Mesothelial cell of epicardium (in vitro differentiated cells): ENCODE data around the gene COL5A3. TPM values are rescaled to one million over a fixed set of nuclear protein-coding genes. Genes with fewer than 3 reads are reported as not detected.

Source experiments
- DNase-seq, 2 experiments: peaks; one replicate each; pipeline ENCODE4 v3.0.0; 2021; ENCODE audit warnings: low spot score in 2 of 2; ENCODE audit not compliant: unreplicated experiment in 2 of 2
- H3K27ac Mint-ChIP-seq: 2 replicates; pipeline ENCODE4 v1.8.0; 2021; ENCODE audit warnings: mixed read lengths
- H3K27me3 Mint-ChIP-seq: 2 replicates; pipeline ENCODE4 v1.8.0; 2021; ENCODE audit warnings: low read depth, mixed read lengths
- H3K36me3 Mint-ChIP-seq: 2 replicates; pipeline ENCODE4 v1.8.0; 2021; ENCODE audit warnings: mixed read lengths
- H3K4me1 Mint-ChIP-seq: 2 replicates; pipeline ENCODE4 v1.8.0; 2021; ENCODE audit warnings: mixed read lengths
- H3K4me3 Mint-ChIP-seq: 2 replicates; pipeline ENCODE4 v1.8.0; 2021; ENCODE audit warnings: mild to moderate bottlenecking, moderate library complexity, mixed read lengths
- H3K9me3 Mint-ChIP-seq: 2 replicates; pipeline ENCODE4 v1.8.0; 2021; ENCODE audit warnings: mixed read lengths
- total RNA-seq: library from RNA; stranded (reverse); gene quantifications from 3 replicates; pipeline ENCODE4 v1.2.1, GENCODE V29; 2021
- TF ChIP-seq, protein P1 (sequence below): fragments of 200-600 bp; sonication (generic); IDR thresholded peaks from one replicate; pipeline ENCODE4 v1.5.0; 2021; ENCODE audit warnings: antibody characterized with exemption; ENCODE audit not compliant: unreplicated experiment

Gene COL5A3
- total RNA-seq, 1 donor from 2014 or later: 4.0 TPM

DNA sequence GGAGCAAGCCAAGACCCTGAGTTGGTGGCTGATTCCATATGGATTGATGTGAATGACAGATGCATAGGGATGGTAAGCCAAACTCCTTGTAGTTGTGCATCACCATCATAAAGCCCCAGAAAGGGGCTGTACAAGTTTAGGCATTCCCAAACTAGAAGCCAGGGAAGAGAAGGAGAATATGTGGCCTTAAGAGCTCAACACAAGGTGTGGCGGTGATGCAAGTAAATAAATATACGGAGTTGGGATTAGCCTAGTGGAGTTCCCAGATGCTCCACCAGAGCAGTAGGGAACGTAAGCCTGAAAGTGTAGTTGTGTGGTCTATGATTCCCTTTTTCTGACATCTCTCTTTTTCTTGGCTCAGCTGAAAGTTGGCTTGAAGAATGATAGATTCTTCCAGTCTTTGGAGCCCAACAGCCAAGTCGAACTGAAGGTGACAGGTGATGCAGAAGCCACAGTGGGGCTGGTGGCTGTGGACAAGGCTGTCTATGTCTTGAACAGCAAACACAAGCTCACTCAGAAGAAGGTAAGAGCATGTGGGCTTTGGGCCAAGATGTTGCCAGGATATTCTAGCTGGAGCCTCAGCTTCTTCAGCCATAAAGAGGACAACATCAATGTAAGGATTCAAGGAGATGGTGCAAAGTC, 33.1 kb upstream of the COL5A3 start:
- peaks cover 66% of the 10 kb centered on the region for H3K27me3 Mint-ChIP-seq
- no peak overlapping the region for H3K27ac Mint-ChIP-seq
- TF ChIP-seq, protein P1, sequence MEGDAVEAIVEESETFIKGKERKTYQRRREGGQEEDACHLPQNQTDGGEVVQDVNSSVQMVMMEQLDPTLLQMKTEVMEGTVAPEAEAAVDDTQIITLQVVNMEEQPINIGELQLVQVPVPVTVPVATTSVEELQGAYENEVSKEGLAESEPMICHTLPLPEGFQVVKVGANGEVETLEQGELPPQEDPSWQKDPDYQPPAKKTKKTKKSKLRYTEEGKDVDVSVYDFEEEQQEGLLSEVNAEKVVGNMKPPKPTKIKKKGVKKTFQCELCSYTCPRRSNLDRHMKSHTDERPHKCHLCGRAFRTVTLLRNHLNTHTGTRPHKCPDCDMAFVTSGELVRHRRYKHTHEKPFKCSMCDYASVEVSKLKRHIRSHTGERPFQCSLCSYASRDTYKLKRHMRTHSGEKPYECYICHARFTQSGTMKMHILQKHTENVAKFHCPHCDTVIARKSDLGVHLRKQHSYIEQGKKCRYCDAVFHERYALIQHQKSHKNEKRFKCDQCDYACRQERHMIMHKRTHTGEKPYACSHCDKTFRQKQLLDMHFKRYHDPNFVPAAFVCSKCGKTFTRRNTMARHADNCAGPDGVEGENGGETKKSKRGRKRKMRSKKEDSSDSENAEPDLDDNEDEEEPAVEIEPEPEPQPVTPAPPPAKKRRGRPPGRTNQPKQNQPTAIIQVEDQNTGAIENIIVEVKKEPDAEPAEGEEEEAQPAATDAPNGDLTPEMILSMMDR: no peak
- H3K4me3 Mint-ChIP-seq: no peak overlapping the region
- no peaks in the 10 kb centered on the region for H3K9me3 Mint-ChIP-seq
- no peaks in the 10 kb centered on the region for H3K36me3 Mint-ChIP-seq
- DNase-seq: no peak
- no peaks in the 10 kb centered on the region for H3K4me1 Mint-ChIP-seq

DNA sequence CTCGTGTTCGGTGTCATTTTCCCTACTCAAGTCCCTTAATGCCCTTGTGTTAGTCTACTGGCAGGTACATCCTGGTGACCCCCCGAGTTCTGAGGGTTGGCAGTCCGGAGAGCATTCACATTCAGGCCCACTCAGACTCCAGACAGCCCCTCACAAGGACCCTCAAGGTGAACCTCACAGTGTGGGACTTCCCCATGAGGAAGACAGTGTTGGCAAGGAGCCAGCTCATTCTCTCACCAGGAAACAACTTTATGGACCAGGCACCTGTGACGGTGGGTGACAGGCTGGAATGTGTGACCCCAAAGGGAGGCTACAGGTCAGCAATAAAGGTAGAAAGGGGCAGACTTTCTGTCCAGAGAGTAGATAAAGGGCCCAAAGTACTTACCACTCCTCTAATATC, 27.5 kb upstream of the COL5A3 start:
- Mint-ChIP-seq H3K4me1 (no peaks in the 10 kb centered on the region), H3K9me3 (no peaks in the 10 kb centered on the region), H3K36me3 (no peaks in the 10 kb centered on the region), H3K27me3 (peaks cover 73% of the 10 kb centered on the region), H3K27ac (no peak overlapping the region), H3K4me3 (no peak overlapping the region)
- no peak for DNase-seq
- TF ChIP-seq, protein P1: no peak

DNA sequence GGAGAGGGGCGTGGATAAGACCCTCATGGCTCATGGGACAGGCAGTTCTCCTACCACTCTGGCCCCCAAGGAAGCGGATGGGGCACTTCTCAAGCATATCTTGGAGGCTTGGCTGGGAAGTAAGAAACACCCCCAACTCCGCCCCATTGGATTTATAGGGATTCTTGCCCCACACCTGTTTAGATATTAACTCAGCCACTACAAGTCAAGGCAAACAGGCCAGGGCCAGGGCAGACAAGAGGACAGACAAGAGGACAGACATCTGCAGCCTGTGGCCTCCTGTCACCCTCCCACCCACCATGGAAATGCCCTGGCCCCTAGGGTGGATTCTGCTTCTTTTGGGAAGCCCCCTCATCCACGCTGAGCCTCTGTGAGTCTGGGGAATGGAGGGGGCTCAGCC, 27.1 kb upstream of the COL5A3 start:
- Mint-ChIP-seq H3K27me3 (peaks cover 73% of the 10 kb centered on the region), H3K9me3 (no peaks in the 10 kb centered on the region), H3K27ac (no peak overlapping the region), H3K36me3 (no peaks in the 10 kb centered on the region), H3K4me1 (no peaks in the 10 kb centered on the region), H3K4me3 (no peak overlapping the region)
- TF ChIP-seq, protein P1: no peak
- no peak for DNase-seq

DNA sequence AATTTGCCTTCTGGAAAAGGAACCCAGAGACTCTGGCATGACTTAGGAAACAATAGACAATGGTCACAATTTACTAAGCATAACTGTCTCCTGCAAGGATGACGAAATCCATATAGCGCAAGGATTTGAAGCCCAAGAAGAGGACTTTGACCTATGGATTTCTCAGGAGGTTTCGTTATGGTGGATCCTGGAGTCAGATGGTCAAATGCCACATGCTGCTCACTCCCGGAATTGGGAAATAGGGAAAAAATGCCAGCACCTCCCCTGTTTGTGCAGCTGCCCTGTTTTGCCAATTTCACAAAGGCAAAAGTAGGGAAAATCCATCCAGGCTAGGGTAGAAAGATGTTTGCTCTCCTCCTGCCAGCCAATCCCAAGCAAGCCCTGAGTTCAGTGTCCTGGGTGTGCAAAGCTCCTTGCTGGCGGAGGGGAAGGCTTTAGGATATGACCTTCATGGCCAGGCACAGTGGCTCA, 26.3 kb upstream of the COL5A3 start:
- Mint-ChIP-seq H3K27me3 (peaks cover 71% of the 10 kb centered on the region), H3K27ac (no peak overlapping the region), H3K36me3 (no peaks in the 10 kb centered on the region), H3K4me3 (no peak overlapping the region), H3K4me1 (no peaks in the 10 kb centered on the region), H3K9me3 (no peaks in the 10 kb centered on the region)
- TF ChIP-seq, protein P1: no peak
- DNase-seq: no peak

DNA sequence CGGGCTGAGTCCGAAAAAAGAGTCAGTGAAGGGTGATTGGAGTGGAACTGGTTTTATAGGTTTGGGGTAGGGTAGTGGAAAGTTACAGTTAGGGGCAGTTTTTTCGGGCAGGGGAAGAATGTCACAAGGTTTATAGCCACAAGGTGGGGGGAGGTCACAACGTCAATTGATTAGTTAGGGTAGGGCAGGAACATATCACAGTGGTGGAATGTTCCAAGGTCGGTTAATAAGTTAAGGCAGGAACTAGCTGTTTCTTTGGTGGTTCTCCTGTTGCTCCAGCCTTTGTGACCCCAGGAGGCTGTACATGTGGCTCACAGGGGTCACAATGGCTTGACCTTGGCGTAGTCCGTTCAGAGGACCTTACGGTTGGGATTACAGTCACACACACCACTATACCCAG, 23.3 kb upstream of the COL5A3 start:
- Mint-ChIP-seq H3K27ac (no peak overlapping the region), H3K4me1 (no peaks in the 10 kb centered on the region), H3K36me3 (no peaks in the 10 kb centered on the region), H3K9me3 (no peaks in the 10 kb centered on the region), H3K27me3 (peaks cover 55% of the 10 kb centered on the region), H3K4me3 (no peak overlapping the region)
- TF ChIP-seq, protein P1: no peak
- DNase-seq: no peak
